Endothelial cell (in vitro differentiated cells): Measurements from ENCODE around the gene FES. TPM values are rescaled to one million over a fixed set of nuclear protein-coding genes. Genes with fewer than 3 reads are reported as not detected.
A peak's percentile ranks its signal among the peaks of the same experiment; 100 is the strongest.

Experiments used
- DNase-seq: peaks from one replicate; pipeline ENCODE4 v3.0.0; 2021; ENCODE audit warnings: low spot score
- H3K27ac Mint-ChIP-seq: one replicate; pipeline ENCODE4 v1.8.0; 2021; ENCODE audit warnings: mixed read lengths, inconsistent platforms; ENCODE audit not compliant: unreplicated experiment
- H3K27me3 Mint-ChIP-seq: one replicate; pipeline ENCODE4 v1.8.0; 2021; ENCODE audit warnings: mild to moderate bottlenecking, moderate library complexity, mixed read lengths, inconsistent platforms; ENCODE audit not compliant: unreplicated experiment
- H3K36me3 Mint-ChIP-seq: one replicate; pipeline ENCODE4 v1.8.0; 2021; ENCODE audit warnings: mild to moderate bottlenecking, low read depth, mixed read lengths, inconsistent platforms; ENCODE audit not compliant: unreplicated experiment
- H3K4me1 Mint-ChIP-seq: one replicate; pipeline ENCODE4 v1.8.0; 2021; ENCODE audit warnings: mild to moderate bottlenecking, mixed read lengths, inconsistent platforms; ENCODE audit not compliant: unreplicated experiment
- H3K4me3 Mint-ChIP-seq: one replicate; pipeline ENCODE4 v1.8.0; 2021; ENCODE audit warnings: mild to moderate bottlenecking, mixed read lengths, inconsistent platforms; ENCODE audit not compliant: unreplicated experiment
- H3K9me3 Mint-ChIP-seq: one replicate; pipeline ENCODE4 v1.8.0; 2021; ENCODE audit warnings: mixed read lengths, inconsistent platforms; ENCODE audit not compliant: unreplicated experiment
- total RNA-seq: library from RNA; stranded (reverse); fragmentation: NEBNext Ultra II Directional; extraction: Animal tissue kit (Norgen Biotek cat#: 25700); gene quantifications from one replicate; pipeline ENCODE4 v1.2.1, GENCODE V29; 2021; ENCODE audit not compliant: unreplicated experiment
- TF ChIP-seq, protein P1 (sequence below): fragments of 200-600 bp; sonication (generic); IDR thresholded peaks from one replicate; pipeline ENCODE4 v1.5.0; 2021; ENCODE audit warnings: antibody characterized with exemption; ENCODE audit not compliant: unreplicated experiment

FES gene
- total RNA-seq, 1 donor from 2014 or later = 56.3 TPM

DNA sequence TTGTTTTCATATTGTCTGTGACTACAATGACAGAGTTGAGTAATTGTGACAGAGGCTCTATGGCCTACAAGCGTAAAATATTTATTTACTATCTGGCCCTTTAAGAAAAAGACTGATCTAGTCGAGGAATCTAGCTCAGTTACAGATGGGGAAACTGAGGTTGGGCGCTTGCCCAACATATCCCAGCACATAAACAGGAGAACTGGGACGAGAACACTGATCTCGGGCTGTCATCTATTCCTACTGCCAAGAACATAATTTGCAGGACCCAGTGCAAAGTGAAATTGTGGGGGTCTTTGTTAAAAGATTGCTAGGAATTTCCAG lies 1.9 kb downstream of the FES start:
- peak overlapping the region; percentile 65 for H3K4me3 Mint-ChIP-seq
- H3K4me1 Mint-ChIP-seq = peaks cover 26% of the 10 kb centered on the region
- TF ChIP-seq, protein P1, sequence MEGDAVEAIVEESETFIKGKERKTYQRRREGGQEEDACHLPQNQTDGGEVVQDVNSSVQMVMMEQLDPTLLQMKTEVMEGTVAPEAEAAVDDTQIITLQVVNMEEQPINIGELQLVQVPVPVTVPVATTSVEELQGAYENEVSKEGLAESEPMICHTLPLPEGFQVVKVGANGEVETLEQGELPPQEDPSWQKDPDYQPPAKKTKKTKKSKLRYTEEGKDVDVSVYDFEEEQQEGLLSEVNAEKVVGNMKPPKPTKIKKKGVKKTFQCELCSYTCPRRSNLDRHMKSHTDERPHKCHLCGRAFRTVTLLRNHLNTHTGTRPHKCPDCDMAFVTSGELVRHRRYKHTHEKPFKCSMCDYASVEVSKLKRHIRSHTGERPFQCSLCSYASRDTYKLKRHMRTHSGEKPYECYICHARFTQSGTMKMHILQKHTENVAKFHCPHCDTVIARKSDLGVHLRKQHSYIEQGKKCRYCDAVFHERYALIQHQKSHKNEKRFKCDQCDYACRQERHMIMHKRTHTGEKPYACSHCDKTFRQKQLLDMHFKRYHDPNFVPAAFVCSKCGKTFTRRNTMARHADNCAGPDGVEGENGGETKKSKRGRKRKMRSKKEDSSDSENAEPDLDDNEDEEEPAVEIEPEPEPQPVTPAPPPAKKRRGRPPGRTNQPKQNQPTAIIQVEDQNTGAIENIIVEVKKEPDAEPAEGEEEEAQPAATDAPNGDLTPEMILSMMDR = peak; percentile 18
- H3K36me3 Mint-ChIP-seq = peaks cover 11% of the 10 kb centered on the region
- H3K27ac Mint-ChIP-seq = peak overlapping the region; percentile 26
- no peak for DNase-seq
- H3K27me3 Mint-ChIP-seq = no peaks in the 10 kb centered on the region
- no peaks in the 10 kb centered on the region for H3K9me3 Mint-ChIP-seq

- Mint-ChIP-seq H3K27me3 (peaks cover 2% of the 10 kb centered on the region), H3K9me3 (no peaks in the 10 kb centered on the region), H3K27ac (no peak overlapping the region), H3K36me3 (peaks cover 15% of the 10 kb centered on the region), H3K4me3 (no peak overlapping the region), H3K4me1 (peaks cover 26% of the 10 kb centered on the region)
- TF ChIP-seq, protein P1 = no peak
- no peak for DNase-seq
These were observed 2.8 kb downstream of the FES start for GRCh38 chr15:90887037-90887481.

DNA sequence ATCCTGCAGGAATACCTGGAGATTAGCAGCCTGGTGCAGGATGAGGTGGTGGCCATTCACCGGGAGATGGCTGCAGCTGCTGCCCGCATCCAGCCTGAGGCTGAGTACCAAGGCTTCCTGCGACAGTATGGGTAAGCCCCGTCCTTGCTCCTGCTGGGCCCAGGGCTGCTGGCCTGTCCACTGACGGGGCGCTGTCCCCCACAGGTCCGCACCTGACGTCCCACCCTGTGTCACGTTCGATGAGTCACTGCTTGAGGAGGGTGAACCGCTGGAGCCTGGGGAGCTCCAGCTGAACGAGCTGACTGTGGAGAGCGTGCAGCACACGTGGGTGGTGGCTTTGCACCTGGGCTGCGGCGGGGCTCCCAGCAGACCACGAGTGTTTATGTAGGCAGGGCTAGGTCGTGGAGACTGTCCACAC lies 5.0 kb downstream of the FES start:
- TF ChIP-seq, protein P1 = no peak
- no peak overlapping the region for H3K4me3 Mint-ChIP-seq
- peaks cover 20% of the 10 kb centered on the region for H3K4me1 Mint-ChIP-seq
- no peak overlapping the region for H3K27ac Mint-ChIP-seq
- DNase-seq = no peak
- peaks cover 4% of the 10 kb centered on the region for H3K27me3 Mint-ChIP-seq
- H3K9me3 Mint-ChIP-seq = no peaks in the 10 kb centered on the region
- peaks cover 27% of the 10 kb centered on the region for H3K36me3 Mint-ChIP-seq

GRCh38 chr15:90889736-90890456 lies 5.6 kb downstream of the FES start:
- TF ChIP-seq, protein P1 = no peak
- H3K27ac Mint-ChIP-seq = no peak overlapping the region
- H3K4me3 Mint-ChIP-seq = no peak overlapping the region
- no peaks in the 10 kb centered on the region for H3K9me3 Mint-ChIP-seq
- peaks cover 19% of the 10 kb centered on the region for H3K4me1 Mint-ChIP-seq
- DNase-seq = no peak
- H3K27me3 Mint-ChIP-seq = peaks cover 4% of the 10 kb centered on the region
- peaks cover 27% of the 10 kb centered on the region for H3K36me3 Mint-ChIP-seq

DNA sequence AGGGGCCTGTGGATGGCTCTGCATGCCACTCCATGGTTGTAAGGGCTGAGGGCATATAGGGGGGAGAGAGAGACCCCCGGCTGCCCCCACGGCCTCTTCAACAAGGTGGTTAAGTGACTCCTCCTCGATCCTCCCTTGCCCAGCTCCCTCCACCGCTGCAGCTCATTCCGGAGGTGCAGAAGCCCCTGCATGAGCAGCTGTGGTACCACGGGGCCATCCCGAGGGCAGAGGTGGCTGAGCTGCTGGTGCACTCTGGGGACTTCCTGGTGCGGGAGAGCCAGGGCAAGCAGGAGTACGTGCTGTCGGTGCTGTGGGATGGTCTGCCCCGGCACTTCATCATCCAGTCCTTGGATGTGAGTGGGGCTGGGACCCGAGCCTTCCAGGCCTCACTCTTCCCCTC lies 6.5 kb downstream of the FES start:
- Mint-ChIP-seq H3K4me1 (peaks cover 9% of the 10 kb centered on the region), H3K27ac (no peak overlapping the region), H3K36me3 (peaks cover 32% of the 10 kb centered on the region), H3K4me3 (no peak overlapping the region), H3K9me3 (no peaks in the 10 kb centered on the region), H3K27me3 (peaks cover 4% of the 10 kb centered on the region)
- TF ChIP-seq, protein P1 = no peak
- DNase-seq = no peak
